Endothelial cell of umbilical vein (primary cell): ENCODE measurements around the gene TCF21. TPM values are rescaled to one million over a fixed set of nuclear protein-coding genes. Genes with fewer than 3 reads are reported as not detected.

Experiments used
- BruUV-seq: library from RNA; stranded (reverse); fragments of 400-500 nt; replicated peaks from 2 replicates; lab custom pipeline; 2021; lab: Mats Ljungman, UMichigan
- CTCF ChIA-PET: fragments of 300-600, 350-600 bp; sonication (Branson Sonifier 250); formaldehyde crosslinking; loops from one replicate; lab custom pipeline; 2021; ENCODE audit warnings: antibody characterized with exemption, inconsistent platforms; lab: Charles Lee
- POLR2A ChIA-PET: fragments of 300-600, 350-600 bp; sonication (Branson Sonifier 250); formaldehyde crosslinking; loops from one replicate; lab custom pipeline; 2021; ENCODE audit warnings: antibody characterized with exemption, inconsistent platforms; lab: Charles Lee
- DNase-seq: peaks from one replicate; pipeline ENCODE4 v3.0.0-alpha.2; 2011; ENCODE audit warnings: low read depth, low spot score
- FAIRE-seq: peaks from 2 replicates; lab custom pipeline; 2011; peaks lifted over from hg19 to GRCh38; lab: Jason Lieb, UNC
- H2AFZ ChIP-seq: 2 replicates; pipeline ENCODE4 v1.6.0; 2012; ENCODE audit warnings: low read depth, low read length, control low read depth, inconsistent platforms
- H3K27ac ChIP-seq: 2 replicates; pipeline ENCODE4 v1.5.1; 2011; ENCODE audit warnings: low read depth, mild to moderate bottlenecking, control low read depth, low read length, moderate library complexity; ENCODE audit not compliant: insufficient read depth
- H3K27me3 ChIP-seq, 2 experiments: 2 replicates each; pipeline versions ENCODE4 v1.6.0 to v1.6.1; 2011; ENCODE audit warnings: low read length in 2 of 2, mixed read lengths in 1 of 2; ENCODE audit not compliant: control insufficient read depth in 2 of 2, insufficient read depth in 2 of 2
- H3K36me3 ChIP-seq, 2 experiments: 2 replicates in 1 of 2; 3 replicates in 1 of 2; pipeline ENCODE4 v1.5.1; 2011; ENCODE audit warnings: low read length in 2 of 2, mild to moderate bottlenecking in 1 of 2, moderate library complexity in 1 of 2; ENCODE audit not compliant: control insufficient read depth in 2 of 2, insufficient read depth in 2 of 2; ENCODE audit errors: extremely low read depth in 1 of 2
- H3K4me1 ChIP-seq: 3 replicates; pipeline ENCODE4 v1.5.1; 2011; ENCODE audit warnings: mild to moderate bottlenecking, low read length; ENCODE audit not compliant: control insufficient read depth, insufficient read depth; ENCODE audit errors: extremely low read depth
- H3K4me2 ChIP-seq: 2 replicates; pipeline ENCODE4 v1.6.1; 2011; ENCODE audit warnings: low read length, control low read depth, mixed read lengths; ENCODE audit not compliant: insufficient read depth
- H3K4me3 ChIP-seq, 3 experiments: fragments of 200-600 bp in 1 of 3; sonication (generic), shearing (Covaris generic) in 1 of 3; replicated peaks in 1 of 3; 2 replicates each; pipeline ENCODE4 v1.5.1; 2011 to 2016; ENCODE audit warnings: control low read depth in 3 of 3, low read length in 3 of 3, mild to moderate bottlenecking in 2 of 3, inconsistent platforms in 1 of 3, low read depth in 1 of 3, moderate library complexity in 1 of 3; ENCODE audit not compliant: insufficient read depth in 1 of 3
- H3K79me2 ChIP-seq: 2 replicates; pipeline ENCODE4 v1.6.0; 2012; ENCODE audit warnings: low read length, inconsistent platforms; ENCODE audit not compliant: control insufficient read depth, insufficient read depth
- H3K9ac ChIP-seq: replicated peaks from 2 replicates; pipeline ENCODE3; 2011; ENCODE audit warnings: low read length, control low read depth; ENCODE audit not compliant: insufficient read depth; ENCODE audit errors: extremely low read depth
- H3K9me1 ChIP-seq: replicated peaks from 3 replicates; pipeline ENCODE4 v1.6.0; 2011; ENCODE audit warnings: mild to moderate bottlenecking, low read length; ENCODE audit not compliant: control insufficient read depth, insufficient read depth; ENCODE audit errors: extremely low read depth
- H3K9me3 ChIP-seq: replicated peaks from 2 replicates; pipeline ENCODE4 v1.5.1; 2012; ENCODE audit warnings: low read length, inconsistent platforms; ENCODE audit not compliant: control insufficient read depth, insufficient read depth
- H4K20me1 ChIP-seq: replicated peaks from 2 replicates; pipeline ENCODE3; 2011; ENCODE audit warnings: mild to moderate bottlenecking, low read length; ENCODE audit not compliant: control insufficient read depth, insufficient read depth; ENCODE audit errors: extremely low read depth
- EZH2 ChIP-seq: IDR thresholded peaks from 2 replicates; pipeline ENCODE4 v1.6.1; 2012; ENCODE audit warnings: borderline replicate concordance, low read depth, mild to moderate bottlenecking, moderate library complexity, low read length, inconsistent platforms; ENCODE audit not compliant: severe bottlenecking
- FOS ChIP-seq: IDR thresholded peaks from 2 replicates; pipeline ENCODE4 v1.6.1; 2011; ENCODE audit warnings: mild to moderate bottlenecking, low read length, moderate library complexity, borderline replicate concordance; ENCODE audit not compliant: insufficient read depth
- GATA2 ChIP-seq: IDR thresholded peaks from 2 replicates; pipeline ENCODE4 v1.7.0; 2011; ENCODE audit warnings: low read depth, mild to moderate bottlenecking, moderate library complexity, mixed read lengths, low read length; ENCODE audit not compliant: insufficient read length, insufficient read depth
- JUN ChIP-seq: IDR thresholded peaks from 2 replicates; pipeline ENCODE4 v1.6.1; 2011; ENCODE audit warnings: borderline replicate concordance, low read depth; ENCODE audit not compliant: insufficient read length, insufficient read depth
- MYC ChIP-seq: IDR thresholded peaks from one replicate; pipeline ENCODE4 v1.6.1; 2011; ENCODE audit warnings: mild to moderate bottlenecking, low read depth, low read length
- POLR2A ChIP-seq: IDR thresholded peaks from 2 replicates; pipeline ENCODE4 v1.6.1; 2012; ENCODE audit warnings: low read depth, mild to moderate bottlenecking, control low read depth, low read length
- POLR2AphosphoS5 ChIP-seq: IDR thresholded peaks from 2 replicates; pipeline ENCODE4 v1.6.1; 2012; ENCODE audit warnings: low read depth, mild to moderate bottlenecking, control low read depth, low read length, moderate library complexity; ENCODE audit not compliant: insufficient read depth
- dilution Hi-C: fragments of 300-500 bp; cut with MboI; formaldehyde crosslinking; loops from one replicate; pipeline ENCODE4 v1.15.0; 2019; ENCODE audit warnings: low sequenced_read_pairs; ENCODE audit not compliant: extremely low pct_ligation_motif_present
- intact Hi-C: fragments of 100-400 bp; cut with micrococcal nuclease; formaldehyde crosslinking; loops from one replicate; pipeline ENCODE4 v1.10.0; 2022
- polyA plus RNA-seq, 4 experiments: library from polyadenylated mRNA; depleted of rRNA in 3 of 4; stranded (reverse) in 3 of 4; unstranded in 1 of 4; fragments of >200 nt; gene quantifications; 2 replicates each; pipeline versions ENCODE4 v1.2.1 to v1.2.3, GENCODE V29; 2011 to 2012; ENCODE audit warnings: missing spikeins in 1 of 4
- total RNA-seq: library from RNA; stranded (reverse); gene quantifications from 2 replicates; pipeline ENCODE4 v1.2.3, GENCODE V29; 2021
- TF ChIP-seq, protein P1 (sequence below): IDR thresholded peaks from 2 replicates; pipeline ENCODE4 v1.6.1; 2011; ENCODE audit not compliant: insufficient read depth, insufficient read length
- TF ChIP-seq, protein P2 (sequence below), 2 donors: IDR thresholded peaks; 1 replicate in 1 of 2; 2 replicates in 1 of 2; pipeline ENCODE4 v1.5.1; 2011; ENCODE audit warnings: low read length in 2 of 2, mild to moderate bottlenecking in 2 of 2, moderate library complexity in 2 of 2, control low read depth in 1 of 2, inconsistent platforms in 1 of 2, low read depth in 1 of 2; ENCODE audit not compliant: insufficient read depth in 1 of 2; ENCODE audit errors: extremely low read depth in 1 of 2

Gene TCF21
- total and polyA plus RNA-seq, 2 donors (not counting 3 experiments of a cell fraction or from before 2014, with no cell fraction given), result not detected

DNA sequence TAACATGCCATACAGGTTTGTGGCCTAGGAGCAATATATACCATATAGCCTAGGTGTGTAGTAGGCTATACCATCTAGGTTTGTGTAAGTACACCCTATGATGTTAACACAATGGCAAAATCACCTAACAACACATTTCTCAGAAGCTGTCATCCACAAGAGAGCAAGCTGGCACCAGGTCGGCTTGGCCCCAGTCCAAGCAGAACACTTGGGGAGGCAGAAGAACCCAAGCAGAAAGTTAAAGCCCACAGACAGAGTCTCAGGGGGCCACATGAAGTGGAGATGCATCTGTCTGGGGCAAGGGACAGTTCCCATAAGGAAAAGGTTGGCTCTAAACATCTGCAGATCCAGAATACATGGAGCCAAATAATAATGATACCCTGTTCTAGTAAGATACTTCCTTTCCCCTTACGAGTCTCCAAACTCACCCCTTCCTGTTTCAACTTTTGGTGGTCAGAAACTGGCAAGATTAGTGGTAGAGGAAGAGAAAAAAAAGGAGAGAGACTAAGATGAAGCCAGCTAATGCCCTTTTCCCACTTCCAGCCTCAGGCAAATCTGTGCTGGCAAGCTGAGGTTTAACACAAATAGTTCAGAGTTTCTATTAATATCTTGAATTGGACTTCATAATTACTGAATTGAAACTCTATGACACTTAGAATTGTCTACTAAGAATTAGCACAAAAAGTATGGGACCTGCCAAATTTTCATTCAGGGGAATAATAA, 29.5 kb downstream of the TCF21 start:
- no peak overlapping the region for H3K4me2 ChIP-seq
- no TSS peak for BruUV-seq
- no peaks in the 10 kb centered on the region for H3K36me3 ChIP-seq
- H3K4me1 ChIP-seq, result no peaks in the 10 kb centered on the region
- H3K4me3 ChIP-seq, result no peak overlapping the region
- H3K9me1 ChIP-seq, result no peaks in the 10 kb centered on the region
- H3K9me3 ChIP-seq, result no peaks in the 10 kb centered on the region
- no peak for FAIRE-seq
- no peaks in the 10 kb centered on the region for H4K20me1 ChIP-seq
- dilution Hi-C loops (no loop called here), intact Hi-C loops (loop anchor here (5.0 to 10.0 kb wide), 3 partner anchors 956 to 1386 kb away; no protein-coding TSS in a partner anchor)
- ChIA-PET POLR2A (no interaction called here), CTCF (interaction anchor here (1.5 to 5.3 kb wide), 9 partner anchors 11 to 350 kb away, joined by 4 to 298 read pairs (median 21); no protein-coding TSS in a partner anchor)
- no peak overlapping the region for H3K9ac ChIP-seq
- H3K27ac ChIP-seq, result no peak overlapping the region
- no peaks in the 10 kb centered on the region for H3K79me2 ChIP-seq
- H3K27me3 ChIP-seq, result peaks cover 9 to 27% of the 10 kb centered on the region in 2 experiments
- DNase-seq, result no peak
- H2AFZ ChIP-seq, result no peak overlapping the region
- TF ChIP-seq EZH2 (no peak), POLR2AphosphoS5 (no peak), GATA2 (no peak), MYC (no peak), FOS (no peak), JUN (no peak), POLR2A (no peak)
- TF ChIP-seq, protein P1, sequence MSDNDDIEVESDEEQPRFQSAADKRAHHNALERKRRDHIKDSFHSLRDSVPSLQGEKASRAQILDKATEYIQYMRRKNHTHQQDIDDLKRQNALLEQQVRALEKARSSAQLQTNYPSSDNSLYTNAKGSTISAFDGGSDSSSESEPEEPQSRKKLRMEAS, result no peak
- TF ChIP-seq, protein P2, sequence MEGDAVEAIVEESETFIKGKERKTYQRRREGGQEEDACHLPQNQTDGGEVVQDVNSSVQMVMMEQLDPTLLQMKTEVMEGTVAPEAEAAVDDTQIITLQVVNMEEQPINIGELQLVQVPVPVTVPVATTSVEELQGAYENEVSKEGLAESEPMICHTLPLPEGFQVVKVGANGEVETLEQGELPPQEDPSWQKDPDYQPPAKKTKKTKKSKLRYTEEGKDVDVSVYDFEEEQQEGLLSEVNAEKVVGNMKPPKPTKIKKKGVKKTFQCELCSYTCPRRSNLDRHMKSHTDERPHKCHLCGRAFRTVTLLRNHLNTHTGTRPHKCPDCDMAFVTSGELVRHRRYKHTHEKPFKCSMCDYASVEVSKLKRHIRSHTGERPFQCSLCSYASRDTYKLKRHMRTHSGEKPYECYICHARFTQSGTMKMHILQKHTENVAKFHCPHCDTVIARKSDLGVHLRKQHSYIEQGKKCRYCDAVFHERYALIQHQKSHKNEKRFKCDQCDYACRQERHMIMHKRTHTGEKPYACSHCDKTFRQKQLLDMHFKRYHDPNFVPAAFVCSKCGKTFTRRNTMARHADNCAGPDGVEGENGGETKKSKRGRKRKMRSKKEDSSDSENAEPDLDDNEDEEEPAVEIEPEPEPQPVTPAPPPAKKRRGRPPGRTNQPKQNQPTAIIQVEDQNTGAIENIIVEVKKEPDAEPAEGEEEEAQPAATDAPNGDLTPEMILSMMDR (IDR thresholded peaks at IDR 0.05; ENCODE audit: extremely low read depth in 1 of 2, insufficient read depth in 1 of 2, low read depth in 1 of 2, low read length in 2 of 2), result no peak
